ENCODE measurements around the gene RPL10. TPM values are rescaled to one million over a fixed set of nuclear protein-coding genes. Genes with fewer than 3 reads are reported as not detected.

The RPL10 gene
- total RNA-seq: 1,000 to 10,000 TPM; 5,036 to 5,204 TPM
- polyA plus RNA-seq (2013, experiment 1 of 2): 9,584 TPM
- polyA plus RNA-seq (2013, experiment 2 of 2): 8,441 TPM
- 919 to 3,516 (median 1,926) reads per million in 172 experiments for total RNA-seq

GRCh38 chrX:154397888-154398667 lies at the start of gene RPL10:
RPL10 (plus strand) TSS chrX:154398377; CDS start chrX:154398520, 143 bp downstream.
- H3K27ac ChIP-seq (ENCODE audit: low read depth in 1 of 2, low read length in 2 of 2): peak within 1 kb of the TSS; percentile 88 to 99
- peak within 1 kb of the TSS; percentile 72 for H3K4me3 ChIP-seq (ENCODE audit: low read length)
- intact Hi-C loops (cut with DNase I, micrococcal nuclease): loop anchor here in 1 of 2 experiments (5.0 kb wide), 1 partner anchor 134 kb away; no protein-coding TSS in a partner anchor
- no peaks in the 10 kb centered on the region for H3K27me3 ChIP-seq (ENCODE audit: control insufficient read depth in 1 of 2, insufficient read depth in 2 of 2, low read length in 2 of 2)
- Mint-ChIP-seq H3K27me3 (no peaks in the 10 kb centered on the region), H3K27ac (peak within 1 kb of the TSS; percentile 99), H3K4me3 (peak within 1 kb of the TSS; percentile 98), H3K36me3 (ENCODE audit: low read depth) (peaks cover 43% of the 10 kb centered on the region), H3K9me3 (no peaks in the 10 kb centered on the region), H3K4me1 (ENCODE audit: low read depth) (peaks cover 22% of the 10 kb centered on the region)
- H3K9me3 ChIP-seq (ENCODE audit: control insufficient read depth in 1 of 2, insufficient read depth in 1 of 2, low read length in 2 of 2): no peaks in the 10 kb centered on the region
- ChIA-PET CTCF (interaction anchor here (0.9 to 3.2 kb wide), 8 partner anchors 13 to 129 kb away, joined by 3 to 15 read pairs (median 3); partner anchors contain the start of genes SLC10A3 and TAFAZZIN), POLR2A (interaction anchor here (0.6 to 3.9 kb wide), 37 partner anchors 11 to 604 kb away, joined by 3 to 40 read pairs (median 4); partner anchors contain the start of genes ATP6AP1, DKC1, DNASE1L1 and EMD)
- peak; percentile 76 to 96 (median 86) for DNase-seq
- peaks cover 27% of the 10 kb centered on the region for H3K4me1 ChIP-seq (ENCODE audit: insufficient read depth, low read length)
- peak; percentile 83 for ATAC-seq (ENCODE audit: poor library complexity)
- peaks cover 24% of the 10 kb centered on the region for H3K36me3 ChIP-seq (ENCODE audit: insufficient read depth, low read length)
- TF ChIP-seq, protein P1, sequence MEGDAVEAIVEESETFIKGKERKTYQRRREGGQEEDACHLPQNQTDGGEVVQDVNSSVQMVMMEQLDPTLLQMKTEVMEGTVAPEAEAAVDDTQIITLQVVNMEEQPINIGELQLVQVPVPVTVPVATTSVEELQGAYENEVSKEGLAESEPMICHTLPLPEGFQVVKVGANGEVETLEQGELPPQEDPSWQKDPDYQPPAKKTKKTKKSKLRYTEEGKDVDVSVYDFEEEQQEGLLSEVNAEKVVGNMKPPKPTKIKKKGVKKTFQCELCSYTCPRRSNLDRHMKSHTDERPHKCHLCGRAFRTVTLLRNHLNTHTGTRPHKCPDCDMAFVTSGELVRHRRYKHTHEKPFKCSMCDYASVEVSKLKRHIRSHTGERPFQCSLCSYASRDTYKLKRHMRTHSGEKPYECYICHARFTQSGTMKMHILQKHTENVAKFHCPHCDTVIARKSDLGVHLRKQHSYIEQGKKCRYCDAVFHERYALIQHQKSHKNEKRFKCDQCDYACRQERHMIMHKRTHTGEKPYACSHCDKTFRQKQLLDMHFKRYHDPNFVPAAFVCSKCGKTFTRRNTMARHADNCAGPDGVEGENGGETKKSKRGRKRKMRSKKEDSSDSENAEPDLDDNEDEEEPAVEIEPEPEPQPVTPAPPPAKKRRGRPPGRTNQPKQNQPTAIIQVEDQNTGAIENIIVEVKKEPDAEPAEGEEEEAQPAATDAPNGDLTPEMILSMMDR (IDR thresholded peaks at IDR 0.05): no peak

DNA sequence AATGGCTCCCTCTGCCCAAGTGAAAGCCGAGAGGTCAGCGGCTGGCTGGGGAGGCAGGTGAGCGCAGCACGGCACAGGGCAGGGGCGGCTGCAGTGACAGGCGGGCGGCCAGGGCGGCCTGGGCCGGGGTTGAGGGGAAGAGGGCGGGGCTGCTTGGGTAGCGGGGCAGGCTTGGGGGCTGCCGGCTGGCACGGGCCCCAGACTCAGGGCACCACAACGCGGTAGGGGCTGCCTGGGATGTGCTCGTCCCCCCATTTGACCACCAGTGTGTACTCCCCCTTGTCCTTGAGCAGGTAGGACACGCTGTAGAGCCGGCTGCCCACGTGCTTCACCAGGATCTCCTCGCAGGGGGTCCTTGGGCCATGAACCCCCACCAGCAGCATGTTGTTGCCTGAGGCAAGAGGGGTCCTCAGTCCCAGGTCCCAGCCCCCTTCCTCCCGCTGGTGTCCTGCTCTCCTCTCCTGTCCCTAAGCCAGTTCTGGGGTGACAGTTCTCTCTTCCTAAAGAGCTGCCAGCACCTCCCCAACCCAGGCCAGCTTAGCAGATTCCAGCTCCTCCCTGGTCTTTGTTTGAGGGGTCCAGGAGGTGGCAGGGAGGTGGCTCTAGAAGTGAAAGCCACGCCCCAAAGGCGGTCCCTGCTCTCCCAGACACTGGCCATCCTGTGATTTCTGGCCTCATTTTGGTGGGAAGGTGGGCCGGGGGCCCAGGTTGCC lies 49.4 kb upstream of the RPL10 start:
- Histone ChIP-seq H3K4me3 (ENCODE audit: low read length) (no peak overlapping the region), H3K27ac (ENCODE audit: low read depth in 1 of 2, low read length in 2 of 2) (peak overlapping the region in 1 of 2 donors; percentile 47), H3K4me1 (ENCODE audit: insufficient read depth, low read length) (peaks cover 67% of the 10 kb centered on the region), H3K27me3 (ENCODE audit: control insufficient read depth in 1 of 2, insufficient read depth in 2 of 2, low read length in 2 of 2) (no peaks in the 10 kb centered on the region), H3K36me3 (ENCODE audit: insufficient read depth, low read length) (peaks cover 58% of the 10 kb centered on the region), H3K9me3 (ENCODE audit: control insufficient read depth in 1 of 2, insufficient read depth in 1 of 2, low read length in 2 of 2) (peaks cover 0 to 4% of the 10 kb centered on the region in 2 experiments)
- TF ChIP-seq, protein P1 (IDR thresholded peaks at IDR 0.05): no peak
- CTCF ChIA-PET: no interaction called here
- Mint-ChIP-seq H3K27ac (peak overlapping the region; percentile 85), H3K36me3 (ENCODE audit: low read depth) (peaks cover 53% of the 10 kb centered on the region), H3K9me3 (no peaks in the 10 kb centered on the region), H3K4me3 (no peak overlapping the region), H3K27me3 (no peaks in the 10 kb centered on the region), H3K4me1 (ENCODE audit: low read depth) (peaks cover 27% of the 10 kb centered on the region)
- POLR2A ChIA-PET: interaction anchor here (0.5 to 1.4 kb wide), 3 partner anchors 31 to 1401 kb away, joined by 3 to 4 read pairs (median 4); partner anchors contain the start of gene EMD
- peak in 2 of 14 experiments; percentile 16 to 31 for DNase-seq
- ATAC-seq (ENCODE audit: poor library complexity): no peak
- intact Hi-C loops (cut with DNase I, micrococcal nuclease): no loop called here

GRCh38 chrX:154349359-154349935 lies 48.7 kb upstream of the RPL10 start:
- POLR2A ChIA-PET: interaction anchor here (0.5 to 1.4 kb wide), 6 partner anchors 16 to 1402 kb away, joined by 3 to 4 read pairs (median 4); partner anchors contain the start of gene EMD
- peak overlapping the region; percentile 85 for H3K27ac Mint-ChIP-seq
- H3K9me3 Mint-ChIP-seq: no peaks in the 10 kb centered on the region
- ATAC-seq (ENCODE audit: poor library complexity) (no peak), DNase-seq (peak in 1 of 14 experiments; percentile 41)
- CTCF ChIA-PET: no interaction called here
- H3K27ac ChIP-seq (ENCODE audit: low read depth in 1 of 2, low read length in 2 of 2): no peak overlapping the region
- no peak overlapping the region for H3K4me3 Mint-ChIP-seq
- H3K4me1 ChIP-seq (ENCODE audit: insufficient read depth, low read length): peaks cover 74% of the 10 kb centered on the region
- intact Hi-C loops (cut with DNase I, micrococcal nuclease): no loop called here
- H3K9me3 ChIP-seq (ENCODE audit: control insufficient read depth in 1 of 2, insufficient read depth in 1 of 2, low read length in 2 of 2): peaks cover 0 to 4% of the 10 kb centered on the region in 2 experiments
- H3K36me3 Mint-ChIP-seq (ENCODE audit: low read depth): peaks cover 60% of the 10 kb centered on the region
- no peak overlapping the region for H3K4me3 ChIP-seq (ENCODE audit: low read length)
- no peaks in the 10 kb centered on the region for H3K27me3 Mint-ChIP-seq
- no peaks in the 10 kb centered on the region for H3K27me3 ChIP-seq (ENCODE audit: control insufficient read depth in 1 of 2, insufficient read depth in 2 of 2, low read length in 2 of 2)
- peaks cover 27% of the 10 kb centered on the region for H3K4me1 Mint-ChIP-seq (ENCODE audit: low read depth)
- peaks cover 64% of the 10 kb centered on the region for H3K36me3 ChIP-seq (ENCODE audit: insufficient read depth, low read length)
- TF ChIP-seq, protein P1 (IDR thresholded peaks at IDR 0.05): no peak
